ENCODE measurements around the gene GREB1L.

Gene GREB1L

GRCh38 chr18:21489119-21489750 is 247.2 kb downstream of the GREB1L start:
- intact Hi-C loops (cut with micrococcal nuclease), result loop anchor here (1.0 kb wide), 1 partner anchor 467 kb away; no protein-coding TSS in a partner anchor
- Mint-ChIP-seq H3K4me1 (ENCODE audit: low read depth) (no peaks in the 10 kb centered on the region), H3K27ac (no peak overlapping the region), H3K27me3 (no peaks in the 10 kb centered on the region), H3K9me3 (no peaks in the 10 kb centered on the region), H3K36me3 (ENCODE audit: low read depth) (no peaks in the 10 kb centered on the region), H3K4me3 (no peak overlapping the region)

- H3K4me1 Mint-ChIP-seq (ENCODE audit: low read depth), result no peaks in the 10 kb centered on the region
- no peak overlapping the region for H3K4me3 Mint-ChIP-seq
Measured at GRCh38 chr18:21489919-21490495, 248.0 kb downstream of the GREB1L start.

GRCh38 chr18:21490748-21491147 is 248.7 kb downstream of the GREB1L start:
- Mint-ChIP-seq H3K4me3 (no peak overlapping the region), H3K9me3 (no peaks in the 10 kb centered on the region), H3K27me3 (no peaks in the 10 kb centered on the region), H3K4me1 (ENCODE audit: low read depth) (no peaks in the 10 kb centered on the region), H3K36me3 (ENCODE audit: low read depth) (no peaks in the 10 kb centered on the region), H3K27ac (no peak overlapping the region)
- intact Hi-C loops (cut with micrococcal nuclease), result no loop called here

More at GRCh38 chr18:21489919-21490495, 248.0 kb downstream of the GREB1L start:
- Mint-ChIP-seq H3K36me3 (ENCODE audit: low read depth) (no peaks in the 10 kb centered on the region), H3K27me3 (no peaks in the 10 kb centered on the region), H3K9me3 (no peaks in the 10 kb centered on the region), H3K27ac (no peak overlapping the region)
- intact Hi-C loops (cut with micrococcal nuclease), result loop anchor here (1.0 kb wide), 1 partner anchor 466 kb away; no protein-coding TSS in a partner anchor

- Mint-ChIP-seq H3K4me3 (no peak overlapping the region), H3K4me1 (ENCODE audit: low read depth) (no peaks in the 10 kb centered on the region), H3K27me3 (peaks cover 3% of the 10 kb centered on the region), H3K36me3 (ENCODE audit: low read depth) (no peaks in the 10 kb centered on the region), H3K9me3 (no peaks in the 10 kb centered on the region), H3K27ac (no peak overlapping the region)
- intact Hi-C loops (cut with micrococcal nuclease), result no loop called here
Measured at GRCh38 chr18:21496277-21496835, 254.3 kb downstream of the GREB1L start.

GRCh38 chr18:21499997-21500396 is 258.0 kb downstream of the GREB1L start:
- no peak overlapping the region for H3K4me3 Mint-ChIP-seq
- H3K4me1 Mint-ChIP-seq (ENCODE audit: low read depth), result no peaks in the 10 kb centered on the region
- no peaks in the 10 kb centered on the region for H3K9me3 Mint-ChIP-seq
- no peak overlapping the region for H3K27ac Mint-ChIP-seq
- H3K27me3 Mint-ChIP-seq, result peaks cover 3% of the 10 kb centered on the region
- intact Hi-C loops (cut with micrococcal nuclease), result no loop called here
- no peaks in the 10 kb centered on the region for H3K36me3 Mint-ChIP-seq (ENCODE audit: low read depth)

GRCh38 chr18:21502661-21503060 is 260.6 kb downstream of the GREB1L start:
- H3K27ac Mint-ChIP-seq, result no peak overlapping the region
- no peaks in the 10 kb centered on the region for H3K27me3 Mint-ChIP-seq
- H3K4me3 Mint-ChIP-seq, result no peak overlapping the region
- no peaks in the 10 kb centered on the region for H3K36me3 Mint-ChIP-seq (ENCODE audit: low read depth)
- intact Hi-C loops (cut with micrococcal nuclease), result no loop called here
- no peaks in the 10 kb centered on the region for H3K9me3 Mint-ChIP-seq
- no peaks in the 10 kb centered on the region for H3K4me1 Mint-ChIP-seq (ENCODE audit: low read depth)

GRCh38 chr18:21507913-21508701 is 266.1 kb downstream of the GREB1L start:
- Mint-ChIP-seq H3K36me3 (ENCODE audit: low read depth) (peaks cover 2% of the 10 kb centered on the region), H3K9me3 (peaks cover 8% of the 10 kb centered on the region), H3K4me3 (no peak overlapping the region), H3K27ac (no peak overlapping the region), H3K27me3 (no peaks in the 10 kb centered on the region), H3K4me1 (ENCODE audit: low read depth) (no peaks in the 10 kb centered on the region)
- intact Hi-C loops (cut with micrococcal nuclease), result no loop called here

GRCh38 chr18:21509062-21509461 is 267.0 kb downstream of the GREB1L start:
- no peaks in the 10 kb centered on the region for H3K27me3 Mint-ChIP-seq
- H3K4me3 Mint-ChIP-seq, result no peak overlapping the region
- H3K9me3 Mint-ChIP-seq, result peaks cover 8% of the 10 kb centered on the region
- peaks cover 11% of the 10 kb centered on the region for H3K36me3 Mint-ChIP-seq (ENCODE audit: low read depth)
- intact Hi-C loops (cut with micrococcal nuclease), result no loop called here
- no peaks in the 10 kb centered on the region for H3K4me1 Mint-ChIP-seq (ENCODE audit: low read depth)
- no peak overlapping the region for H3K27ac Mint-ChIP-seq

GRCh38 chr18:21513292-21513691 is 271.3 kb downstream of the GREB1L start:
- H3K4me3 Mint-ChIP-seq, result no peak overlapping the region
- peaks cover 33% of the 10 kb centered on the region for H3K36me3 Mint-ChIP-seq (ENCODE audit: low read depth)
- intact Hi-C loops (cut with micrococcal nuclease), result no loop called here
- peaks cover 8% of the 10 kb centered on the region for H3K9me3 Mint-ChIP-seq
- no peaks in the 10 kb centered on the region for H3K27me3 Mint-ChIP-seq
- no peak overlapping the region for H3K27ac Mint-ChIP-seq
- H3K4me1 Mint-ChIP-seq (ENCODE audit: low read depth), result no peaks in the 10 kb centered on the region

- Mint-ChIP-seq H3K9me3 (peaks cover 8% of the 10 kb centered on the region), H3K27ac (no peak overlapping the region), H3K4me1 (ENCODE audit: low read depth) (no peaks in the 10 kb centered on the region), H3K27me3 (no peaks in the 10 kb centered on the region), H3K4me3 (no peak overlapping the region), H3K36me3 (ENCODE audit: low read depth) (peaks cover 34% of the 10 kb centered on the region)
- intact Hi-C loops (cut with micrococcal nuclease), result no loop called here
Measured at GRCh38 chr18:21513741-21514140, 271.7 kb downstream of the GREB1L start.

- no peaks in the 10 kb centered on the region for H3K9me3 Mint-ChIP-seq
- no peaks in the 10 kb centered on the region for H3K4me1 Mint-ChIP-seq (ENCODE audit: low read depth)
- H3K4me3 Mint-ChIP-seq, result no peak overlapping the region
- intact Hi-C loops (cut with micrococcal nuclease), result no loop called here
- H3K36me3 Mint-ChIP-seq (ENCODE audit: low read depth), result peaks cover 68% of the 10 kb centered on the region
- H3K27me3 Mint-ChIP-seq, result no peaks in the 10 kb centered on the region
- no peak overlapping the region for H3K27ac Mint-ChIP-seq
Measured at GRCh38 chr18:21522530-21522929, 280.5 kb downstream of the GREB1L start.

- no peaks in the 10 kb centered on the region for H3K4me1 Mint-ChIP-seq (ENCODE audit: low read depth)
- no peaks in the 10 kb centered on the region for H3K9me3 Mint-ChIP-seq
- H3K27ac Mint-ChIP-seq, result no peak overlapping the region
- H3K27me3 Mint-ChIP-seq, result no peaks in the 10 kb centered on the region
- peaks cover 69% of the 10 kb centered on the region for H3K36me3 Mint-ChIP-seq (ENCODE audit: low read depth)
- no peak overlapping the region for H3K4me3 Mint-ChIP-seq
- intact Hi-C loops (cut with micrococcal nuclease), result no loop called here
Measured at GRCh38 chr18:21525916-21526315, 283.9 kb downstream of the GREB1L start.

GRCh38 chr18:21526463-21526862 is 284.4 kb downstream of the GREB1L start:
- no peak overlapping the region for H3K4me3 Mint-ChIP-seq
- intact Hi-C loops (cut with micrococcal nuclease), result no loop called here
- no peak overlapping the region for H3K27ac Mint-ChIP-seq
- H3K36me3 Mint-ChIP-seq (ENCODE audit: low read depth), result peaks cover 69% of the 10 kb centered on the region
- H3K4me1 Mint-ChIP-seq (ENCODE audit: low read depth), result no peaks in the 10 kb centered on the region
- no peaks in the 10 kb centered on the region for H3K9me3 Mint-ChIP-seq
- H3K27me3 Mint-ChIP-seq, result no peaks in the 10 kb centered on the region

- intact Hi-C loops (cut with micrococcal nuclease), result loop anchor here (10.0 kb wide), 1 partner anchor 560 kb away; no protein-coding TSS in a partner anchor
- no peak overlapping the region for H3K4me3 Mint-ChIP-seq
- H3K36me3 Mint-ChIP-seq (ENCODE audit: low read depth), result peaks cover 81% of the 10 kb centered on the region
- H3K27ac Mint-ChIP-seq, result no peak overlapping the region
- H3K4me1 Mint-ChIP-seq (ENCODE audit: low read depth), result no peaks in the 10 kb centered on the region
- H3K27me3 Mint-ChIP-seq, result no peaks in the 10 kb centered on the region
- H3K9me3 Mint-ChIP-seq, result no peaks in the 10 kb centered on the region
Measured at GRCh38 chr18:21534327-21534726, 292.3 kb downstream of the GREB1L start.
